GM12878 (cell line): ENCODE results near the gene RAB3GAP1. TPM values are rescaled to one million over a fixed set of nuclear protein-coding genes. Genes with fewer than 3 reads are reported as not detected.

Experiments used
- ATAC-seq: fragments of 200-7000 bp; cut with Tn5 transposase; 3 replicates; pipeline ENCODE4 v1.9.1; 2020; ENCODE audit warnings: mild to moderate bottlenecking, moderate library complexity
- BruUV-seq: library from RNA; stranded (reverse); fragments of 400-500 nt; replicated peaks from 2 replicates; lab custom pipeline; 2021; lab: Mats Ljungman, UMichigan
- CTCF ChIA-PET: fragments of 300-600 bp; sonication (Branson Sonifier 250); formaldehyde crosslinking; extraction: SDS; loops from one replicate; lab custom pipeline; 2021; ENCODE audit warnings: inconsistent platforms; lab: Yijun Ruan, JAX
- POLR2A ChIA-PET: fragments of 350-600 bp; formaldehyde crosslinking; extraction: SDS; loops from one replicate; lab custom pipeline; 2021; ENCODE audit warnings: inconsistent platforms; lab: Charles Lee
- RAD21 ChIA-PET: fragments of 300-600 bp; sonication (Branson Sonifier 250); formaldehyde crosslinking; loops from one replicate; lab custom pipeline; 2023; ENCODE audit warnings: antibody characterized with exemption; ENCODE audit not compliant: unreplicated experiment; lab: Charles Lee
- SMC1A ChIA-PET: fragments of 300-600 bp; sonication (Branson Sonifier 250); formaldehyde crosslinking; loops from one replicate; lab custom pipeline; 2023; ENCODE audit not compliant: unreplicated experiment, uncharacterized antibody; lab: Charles Lee
- DNase-seq: peaks from one replicate; pipeline ENCODE4 v3.0.0-alpha.2; 2011; ENCODE audit warnings: low read depth, low spot score
- FAIRE-seq: peaks from 3 replicates; lab custom pipeline; 2011; peaks lifted over from hg19 to GRCh38; lab: Jason Lieb, UNC
- H2AFZ ChIP-seq: 2 replicates; pipeline ENCODE4 v1.6.0; 2011; ENCODE audit warnings: low read depth, low read length, control low read depth; ENCODE audit not compliant: control insufficient read depth
- H3K27ac ChIP-seq: 2 replicates; pipeline ENCODE4 v1.5.1; 2011; ENCODE audit warnings: control low read depth; ENCODE audit not compliant: control insufficient read depth, insufficient read depth
- H3K27me3 ChIP-seq, 2 experiments: replicated peaks in 1 of 2; 2 replicates each; pipeline versions ENCODE4 v1.6.0 to v1.6.1; 2011; ENCODE audit warnings: low read length in 1 of 2; ENCODE audit not compliant: control insufficient read depth in 2 of 2, insufficient read depth in 2 of 2
- H3K36me3 ChIP-seq, 2 experiments: 2 replicates each; pipeline ENCODE4 v1.5.1; 2011; ENCODE audit warnings: low read length in 1 of 2; ENCODE audit not compliant: control insufficient read depth in 2 of 2, insufficient read depth in 2 of 2
- H3K4me1 ChIP-seq: 2 replicates; pipeline ENCODE4 v1.6.1; 2011; ENCODE audit warnings: mild to moderate bottlenecking, low read length, moderate library complexity, mixed read lengths; ENCODE audit not compliant: control insufficient read depth, insufficient read depth
- H3K4me2 ChIP-seq: 2 replicates; pipeline ENCODE4 v1.6.0; 2011; ENCODE audit warnings: control low read depth; ENCODE audit not compliant: control insufficient read depth, insufficient read depth
- H3K4me3 ChIP-seq: fragments of 200-600 bp; sonication (generic); 2 replicates; pipeline ENCODE4 v1.5.1; 2016
- H3K79me2 ChIP-seq: 2 replicates; pipeline ENCODE4 v1.6.0; 2011; ENCODE audit warnings: low read length; ENCODE audit not compliant: control insufficient read depth, insufficient read depth
- H3K9ac ChIP-seq: 2 replicates; pipeline ENCODE4 v1.8.0; 2011; ENCODE audit warnings: low read length, control low read depth, mixed read lengths; ENCODE audit not compliant: control insufficient read depth, insufficient read depth
- H3K9me3 ChIP-seq: replicated peaks from 3 replicates; pipeline ENCODE4 v1.5.1; 2011; ENCODE audit warnings: mild to moderate bottlenecking, low read length; ENCODE audit not compliant: control insufficient read depth, insufficient read depth
- H4K20me1 ChIP-seq: 2 replicates; pipeline ENCODE4 v1.6.0; 2011; ENCODE audit not compliant: control insufficient read depth, insufficient read depth
- ATF3 ChIP-seq: IDR thresholded peaks from 2 replicates; pipeline ENCODE4 v1.6.1; 2011; ENCODE audit warnings: low read depth, mild to moderate bottlenecking, low read length, moderate library complexity, borderline replicate concordance; ENCODE audit errors: extremely low read depth
- ELK1 ChIP-seq: IDR thresholded peaks from 2 replicates; pipeline ENCODE4 v1.6.1; 2012; ENCODE audit warnings: low read depth, low read length, improper control_type of control experiment
- POLR2AphosphoS5 ChIP-seq: IDR thresholded peaks from 2 replicates; pipeline ENCODE4 v1.6.1; 2011; ENCODE audit warnings: mild to moderate bottlenecking, low read length, inconsistent platforms
- WGBS: methylation state at CpG from one replicate; pipeline ENCODE4 v1.1.6; 2016; ENCODE audit warnings: low lambda C conversion rate; ENCODE audit not compliant: insufficient replicate concordance, insufficient coverage; ENCODE audit errors: missing lambda C conversion rate; 5-methylcytosine and 5-hydroxymethylcytosine counted together
- in situ Hi-C: fragments of 300-500 bp; cut with MboI; formaldehyde crosslinking; loops from 9 replicates; pipeline ENCODE4 v1.14.3; 2018; ENCODE audit warnings: mixed read lengths
- intact Hi-C: fragments of 100-400 bp; cut with micrococcal nuclease; formaldehyde crosslinking; loops from one replicate; pipeline ENCODE4 v1.14.2; 2022; ENCODE audit not compliant: unreplicated experiment
- polyA plus RNA-seq, 11 experiments: library from polyadenylated mRNA; depleted of rRNA in 4 of 11; unstranded in 6 of 11; stranded (reverse) in 5 of 11; fragments of >200 nt; fragmentation: Nextera tagmentation in 4 of 11; fragmentation: Illumina TruSeq in 1 of 11; extraction: Ambion mirVana in 4 of 11; extraction: Trizol in 1 of 11; gene quantifications; 1 replicate in 1 of 11; 2 replicates in 10 of 11; pipeline versions ENCODE4 v1.2.1 to v1.2.3, GENCODE V29; 2011 to 2016; ENCODE audit warnings: inconsistent platforms in 2 of 11, missing spikeins in 2 of 11, low read depth in 1 of 11
- total RNA-seq, 4 experiments: library from RNA; depleted of rRNA in 3 of 4; stranded (reverse); fragments of >200 nt in 3 of 4; fragmentation: Illumina TruSeq in 1 of 4; extraction: Trizol in 1 of 4; gene quantifications; 2 replicates each; pipeline versions ENCODE4 v1.2.1 to v1.2.3, GENCODE V29; 2013 to 2021

The RAB3GAP1 gene
- total and polyA plus RNA-seq, 10 of the 15 experiments (the other 5 are each of a cell fraction or from before 2014, with no cell fraction given), result 13.7 to 36.9 (median 21.0) TPM

GRCh38 chr2:135169900-135170753 lies 118.0 kb downstream of the RAB3GAP1 start (continued):
- no peak for TF ChIP-seq ELK1

- FAIRE-seq, result no peak
- no TSS peak for BruUV-seq
- no peak overlapping the region for H2AFZ ChIP-seq
- H3K4me1 ChIP-seq, result no peaks in the 10 kb centered on the region
- no peak overlapping the region for H3K4me2 ChIP-seq
- no peak overlapping the region for H3K4me3 ChIP-seq
- no peak overlapping the region for H3K9ac ChIP-seq
- SMC1A ChIA-PET, result no interaction called here
- H3K36me3 ChIP-seq, result peaks cover 0 to 11% of the 10 kb centered on the region in 2 experiments; a peak in 1 of 4 replicates
- H4K20me1 ChIP-seq, result no peaks in the 10 kb centered on the region
- RAD21 ChIA-PET, result no interaction called here
- no peak overlapping the region for H3K27ac ChIP-seq
- H3K27me3 ChIP-seq, result no peaks in the 10 kb centered on the region
- in situ Hi-C loops, result no loop called here
- intact Hi-C loops, result no loop called here
- H3K9me3 ChIP-seq, result no peaks in the 10 kb centered on the region
- 81% methylated on average over 9 of the region's 9 CpGs for WGBS
- no peak for DNase-seq
- CTCF ChIA-PET, result no interaction called here
- POLR2A ChIA-PET, result interaction anchor here (0.6 kb wide), 1 partner anchor 20 kb away, joined by 4 read pairs; no protein-coding TSS in a partner anchor
- H3K79me2 ChIP-seq, result no peaks in the 10 kb centered on the region
- TF ChIP-seq ATF3, result no peak
- peak; percentile 37; the same call in 1 of the 2 replicates for TF ChIP-seq POLR2AphosphoS5
- no peak for ATAC-seq
Observed at GRCh38 chr2:135174049-135174809, 122.1 kb downstream of the RAB3GAP1 start.
